HG03558 (cell line): ENCODE data around the gene PCDHB15.
"Not testable (repeated sequence)": the region's sequence is repeated elsewhere in the genome, so short reads cannot be mapped to it uniquely, and the experiment has no call there.

ENCODE experiments used
- ATAC-seq: cut with Tn5 transposase; IDR thresholded peaks from one replicate; pipeline ENCODE4 v1.9.1; 2021; ENCODE audit warnings: moderate number of reproducible peaks; ENCODE audit not compliant: unreplicated experiment; ENCODE audit errors: extremely low read depth

The PCDHB15 gene

GRCh38 chr5:141246971-141247370 lies 1.8 kb downstream of the PCDHB15 start:
- ATAC-seq, result not testable (repeated sequence)

GRCh38 chr5:141247434-141247833 lies 2.2 kb downstream of the PCDHB15 start:
- ATAC-seq, result not testable (repeated sequence)

GRCh38 chr5:141250576-141250975 lies 5.4 kb downstream of the PCDHB15 start:
- ATAC-seq, result no peak

- ATAC-seq, result no peak
Observed at GRCh38 chr5:141258464-141258863, 13.3 kb downstream of the PCDHB15 start.

GRCh38 chr5:141258948-141259347 lies 13.8 kb downstream of the PCDHB15 start:
- no peak for ATAC-seq

- ATAC-seq, result no peak
Observed at GRCh38 chr5:141260458-141261237, 15.5 kb downstream of the PCDHB15 start.

- ATAC-seq, result no peak
Observed at GRCh38 chr5:141261238-141261546, 16.0 kb downstream of the PCDHB15 start.

GRCh38 chr5:141269195-141269594 lies 24.0 kb downstream of the PCDHB15 start:
- no peak for ATAC-seq

GRCh38 chr5:141272906-141273305 lies 27.7 kb downstream of the PCDHB15 start:
- no peak for ATAC-seq

GRCh38 chr5:141298376-141298775 lies 53.2 kb downstream of the PCDHB15 start:
- no peak for ATAC-seq
